Measurements from ENCODE around the gene PLPP1. TPM values are rescaled to one million over a fixed set of nuclear protein-coding genes. Genes with fewer than 3 reads are reported as not detected.
A peak's percentile ranks its signal among the peaks of the same experiment; 100 is the strongest.

PLPP1 gene
- total and polyA plus RNA-seq, 2 of the 13 experiments (the other 11 are each of a cell fraction or from before 2014, with no cell fraction given) = 7.3 to 12.1 TPM

DNA sequence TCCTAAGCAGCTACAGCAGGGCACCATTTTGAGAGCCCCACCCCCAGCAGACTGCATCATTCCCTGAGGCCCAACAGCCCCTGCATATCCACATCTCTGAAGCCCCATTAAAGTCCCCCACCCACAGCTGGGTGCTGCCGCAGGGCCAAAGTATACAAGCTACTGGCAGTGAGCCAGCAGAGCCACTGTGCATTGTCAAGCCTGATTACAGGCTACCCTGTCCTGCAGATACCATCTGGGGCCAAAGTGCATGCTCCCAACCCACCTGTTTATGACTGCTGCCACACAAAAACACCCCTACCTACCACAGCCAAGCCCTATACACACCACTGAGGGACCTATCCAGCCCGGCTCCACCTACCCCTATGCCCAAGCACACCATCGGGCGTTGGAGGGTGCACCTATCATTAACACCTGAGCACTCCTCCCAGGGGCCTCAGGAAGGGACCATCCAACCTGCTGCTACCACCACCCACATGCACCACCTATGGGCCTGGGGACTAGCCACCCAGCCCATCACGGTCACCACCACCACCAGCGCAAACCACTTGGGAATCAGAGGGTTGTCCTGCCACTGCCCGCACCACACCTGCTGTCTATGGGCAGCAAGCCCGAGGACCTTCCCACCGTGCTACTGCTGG, 105.0 kb downstream of the PLPP1 start (continued):
- TF ChIP-seq WIZ (CRISPR knock-in tag; IDR thresholded peaks at IDR 0.05) = no peak
- no peak for TF ChIP-seq ARNT2 (CRISPR knock-in tag; IDR thresholded peaks at IDR 0.05; ENCODE audit: low read depth)
- TF ChIP-seq KMT2A (CRISPR knock-in tag; IDR thresholded peaks at IDR 0.05) = no peak
- no peak for TF ChIP-seq SP140L (CRISPR knock-in tag; IDR thresholded peaks at IDR 0.05; ENCODE audit: borderline replicate concordance)
- TF ChIP-seq CBX5 (CRISPR knock-in tag; IDR thresholded peaks at IDR 0.05; ENCODE audit: borderline replicate concordance) = 0 out of 2 replicates have a peak, but pooled peaks have one; percentile 16
- TF ChIP-seq HOXA9 (CRISPR knock-in tag; IDR thresholded peaks at IDR 0.05; ENCODE audit: borderline replicate concordance) = no peak
- no peak for TF ChIP-seq SYNCRIP (IDR thresholded peaks at IDR 0.05; ENCODE audit: insufficient read depth, low read depth, low read length)
- TF ChIP-seq ZBTB42 (CRISPR knock-in tag; IDR thresholded peaks at IDR 0.05) = no peak
- no peak for TF ChIP-seq STAT5B (CRISPR knock-in tag; IDR thresholded peaks at IDR 0.05)
- TF ChIP-seq MXI1 (IDR thresholded peaks at IDR 0.05; ENCODE audit: borderline replicate concordance, low read depth, low read length) = no peak
- TF ChIP-seq ZNF430 (CRISPR knock-in tag; IDR thresholded peaks at IDR 0.05) = no peak
- TF ChIP-seq KDM1A (CRISPR knock-in tag; IDR thresholded peaks at IDR 0.05) = no peak
- no peak for TF ChIP-seq SMARCC2 (IDR thresholded peaks at IDR 0.05)
- peak; percentile 50 for TF ChIP-seq POGZ (CRISPR knock-in tag; IDR thresholded peaks at IDR 0.05)
- no peak for TF ChIP-seq ZC3H13 (CRISPR knock-in tag; IDR thresholded peaks at IDR 0.05)
- TF ChIP-seq ZNF224 (CRISPR knock-in tag; IDR thresholded peaks at IDR 0.05) = no peak
- no peak for TF ChIP-seq GABPB1 (CRISPR knock-in tag; IDR thresholded peaks at IDR 0.05)
- TF ChIP-seq ZNF614 (CRISPR knock-in tag; IDR thresholded peaks at IDR 0.05; ENCODE audit: borderline replicate concordance) = peak; percentile 49; the same call in 1 of the 2 replicates
- no peak for TF ChIP-seq ZSCAN20 (CRISPR knock-in tag; IDR thresholded peaks at IDR 0.05; ENCODE audit: borderline replicate concordance)
- TF ChIP-seq, protein P1, sequence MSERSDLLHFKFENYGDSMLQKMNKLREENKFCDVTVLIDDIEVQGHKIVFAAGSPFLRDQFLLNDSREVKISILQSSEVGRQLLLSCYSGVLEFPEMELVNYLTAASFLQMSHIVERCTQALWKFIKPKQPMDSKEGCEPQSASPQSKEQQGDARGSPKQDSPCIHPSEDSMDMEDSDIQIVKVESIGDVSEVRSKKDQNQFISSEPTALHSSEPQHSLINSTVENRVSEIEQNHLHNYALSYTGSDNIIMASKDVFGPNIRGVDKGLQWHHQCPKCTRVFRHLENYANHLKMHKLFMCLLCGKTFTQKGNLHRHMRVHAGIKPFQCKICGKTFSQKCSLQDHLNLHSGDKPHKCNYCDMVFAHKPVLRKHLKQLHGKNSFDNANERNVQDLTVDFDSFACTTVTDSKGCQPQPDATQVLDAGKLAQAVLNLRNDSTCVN (CRISPR knock-in tag; IDR thresholded peaks at IDR 0.05; ENCODE audit: borderline replicate concordance) = no peak
- TF ChIP-seq, protein P2, sequence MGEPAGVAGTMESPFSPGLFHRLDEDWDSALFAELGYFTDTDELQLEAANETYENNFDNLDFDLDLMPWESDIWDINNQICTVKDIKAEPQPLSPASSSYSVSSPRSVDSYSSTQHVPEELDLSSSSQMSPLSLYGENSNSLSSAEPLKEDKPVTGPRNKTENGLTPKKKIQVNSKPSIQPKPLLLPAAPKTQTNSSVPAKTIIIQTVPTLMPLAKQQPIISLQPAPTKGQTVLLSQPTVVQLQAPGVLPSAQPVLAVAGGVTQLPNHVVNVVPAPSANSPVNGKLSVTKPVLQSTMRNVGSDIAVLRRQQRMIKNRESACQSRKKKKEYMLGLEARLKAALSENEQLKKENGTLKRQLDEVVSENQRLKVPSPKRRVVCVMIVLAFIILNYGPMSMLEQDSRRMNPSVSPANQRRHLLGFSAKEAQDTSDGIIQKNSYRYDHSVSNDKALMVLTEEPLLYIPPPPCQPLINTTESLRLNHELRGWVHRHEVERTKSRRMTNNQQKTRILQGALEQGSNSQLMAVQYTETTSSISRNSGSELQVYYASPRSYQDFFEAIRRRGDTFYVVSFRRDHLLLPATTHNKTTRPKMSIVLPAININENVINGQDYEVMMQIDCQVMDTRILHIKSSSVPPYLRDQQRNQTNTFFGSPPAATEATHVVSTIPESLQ (CRISPR knock-in tag; conservative IDR thresholded peaks at IDR 0.05) = no peak
- TF ChIP-seq ASH2L (IDR thresholded peaks at IDR 0.05; ENCODE audit: insufficient read length, low read depth, low read length) = peak; percentile 19
- no peak for TF ChIP-seq MEIS2 (CRISPR knock-in tag; IDR thresholded peaks at IDR 0.05)
- no peak for TF ChIP-seq ZSCAN22 (CRISPR knock-in tag; IDR thresholded peaks at IDR 0.05)
- TF ChIP-seq MAX (IDR thresholded peaks at IDR 0.05) = peak; percentile 64
- no peak for TF ChIP-seq KDM4B (CRISPR knock-in tag; IDR thresholded peaks at IDR 0.05)
- no peak for TF ChIP-seq CREM (IDR thresholded peaks at IDR 0.05)
- no peak for TF ChIP-seq CREM (CRISPR knock-in tag; IDR thresholded peaks at IDR 0.05)
- TF ChIP-seq HMG20B (CRISPR knock-in tag; conservative IDR thresholded peaks at IDR 0.05) = no peak
- TF ChIP-seq POLR2A (IDR thresholded peaks at IDR 0.05; ENCODE audit: insufficient read depth in 1 of 2, low read depth in 2 of 2, low read length in 2 of 2) = no peak; a peak in 1 of 4 replicates
- no peak for TF ChIP-seq SRSF1 (optimal IDR thresholded peaks at IDR 0.05; ENCODE audit: low read depth, low read length)
- TF ChIP-seq ZNF556 (CRISPR knock-in tag; IDR thresholded peaks at IDR 0.05; ENCODE audit: borderline replicate concordance) = no peak

Measured in HepG2 (cell line).